WERI-Rb-1 (cell line): Measurements from ENCODE around the gene TULP4.
A peak's percentile ranks its signal among the peaks of the same experiment; 100 is the strongest.

Source experiments
- DNase-seq: peaks from one replicate; pipeline ENCODE4 v3.0.0-alpha.2; 2020
- H3K27ac ChIP-seq: fragments of 250-450 bp; sonication (Bioruptor Pico); 2 replicates; pipeline ENCODE4 v1.5.1; 2020; ENCODE audit warnings: mild to moderate bottlenecking, moderate library complexity
- H3K27me3 ChIP-seq: fragments of 250-450 bp; sonication (Bioruptor Pico); 2 replicates; pipeline ENCODE4 v1.5.1; 2021; ENCODE audit warnings: mild to moderate bottlenecking, low read depth, moderate library complexity; ENCODE audit not compliant: insufficient read depth, severe bottlenecking
- H3K36me3 ChIP-seq: fragments of 250-450 bp; sonication (Bioruptor Pico); 2 replicates; pipeline ENCODE4 v1.5.1; 2020; ENCODE audit warnings: mild to moderate bottlenecking, moderate library complexity
- H3K4me3 ChIP-seq: 2 replicates; pipeline ENCODE4 v1.5.1; 2011; ENCODE audit warnings: low read depth, mild to moderate bottlenecking, control low read depth, low read length
- H3K9me3 ChIP-seq: fragments of 250-450 bp; sonication (Bioruptor Pico); 2 replicates; pipeline ENCODE4 v1.5.1; 2021; ENCODE audit warnings: mild to moderate bottlenecking, moderate library complexity; ENCODE audit not compliant: severe bottlenecking
- CTCF ChIP-seq: IDR thresholded peaks from 2 replicates; pipeline ENCODE4 v1.5.1; 2011; ENCODE audit warnings: low read depth, mild to moderate bottlenecking, control low read depth, inconsistent platforms, low read length

The TULP4 gene

GRCh38 chr6:158539881-158540280 is 227.6 kb downstream of the TULP4 start:
- H3K4me3 ChIP-seq, result no peak overlapping the region
- no peaks in the 10 kb centered on the region for H3K9me3 ChIP-seq
- no peaks in the 10 kb centered on the region for H3K27me3 ChIP-seq
- TF ChIP-seq CTCF, result no peak
- DNase-seq, result no peak
- H3K27ac ChIP-seq, result no peak overlapping the region
- H3K36me3 ChIP-seq, result peaks cover 38% of the 10 kb centered on the region

DNA sequence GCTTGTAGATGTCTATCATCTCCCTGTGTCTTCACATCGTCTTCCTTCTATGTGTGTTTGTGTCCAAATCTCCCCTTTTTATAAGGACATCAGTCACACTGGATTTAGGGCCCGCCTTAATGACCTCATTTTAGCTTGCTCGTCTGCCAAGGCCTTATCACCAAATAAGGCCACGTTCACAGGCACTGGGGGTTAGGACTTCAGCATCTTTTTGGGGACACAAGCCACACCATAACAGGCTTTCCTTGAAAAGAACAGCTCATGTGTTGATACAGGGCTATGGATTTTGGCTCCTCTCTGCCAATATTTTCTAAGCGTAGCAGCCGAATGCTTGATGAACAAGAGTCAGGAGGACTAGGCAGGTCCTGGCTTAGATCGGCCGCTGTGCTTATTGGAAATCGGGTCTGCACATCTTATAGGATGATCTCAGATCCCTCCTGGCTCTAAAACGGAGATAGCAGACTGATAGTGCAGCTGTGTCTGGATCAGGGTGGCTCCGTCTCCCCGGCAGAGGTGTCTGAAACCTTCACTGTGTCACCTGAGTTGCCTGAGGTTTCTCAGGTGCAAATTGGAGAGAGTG is 231.4 kb downstream of the TULP4 start:
- Histone ChIP-seq H3K4me3 (no peak overlapping the region), H3K27ac (no peak overlapping the region), H3K36me3 (peaks cover 46% of the 10 kb centered on the region), H3K9me3 (no peaks in the 10 kb centered on the region), H3K27me3 (no peaks in the 10 kb centered on the region)
- DNase-seq, result no peak
- no peak for TF ChIP-seq CTCF

- DNase-seq, result no peak
- no peaks in the 10 kb centered on the region for H3K27me3 ChIP-seq
- no peaks in the 10 kb centered on the region for H3K9me3 ChIP-seq
- TF ChIP-seq CTCF, result no peak
- no peak overlapping the region for H3K4me3 ChIP-seq
- no peak overlapping the region for H3K27ac ChIP-seq
- H3K36me3 ChIP-seq, result peaks cover 48% of the 10 kb centered on the region
These were observed 232.2 kb downstream of the TULP4 start for GRCh38 chr6:158544428-158544827.

GRCh38 chr6:158545043-158545966 is 233.0 kb downstream of the TULP4 start:
- Histone ChIP-seq H3K36me3 (peaks cover 41% of the 10 kb centered on the region), H3K4me3 (no peak overlapping the region), H3K27ac (no peak overlapping the region), H3K27me3 (no peaks in the 10 kb centered on the region), H3K9me3 (no peaks in the 10 kb centered on the region)
- DNase-seq, result no peak
- TF ChIP-seq CTCF, result no peak

DNA sequence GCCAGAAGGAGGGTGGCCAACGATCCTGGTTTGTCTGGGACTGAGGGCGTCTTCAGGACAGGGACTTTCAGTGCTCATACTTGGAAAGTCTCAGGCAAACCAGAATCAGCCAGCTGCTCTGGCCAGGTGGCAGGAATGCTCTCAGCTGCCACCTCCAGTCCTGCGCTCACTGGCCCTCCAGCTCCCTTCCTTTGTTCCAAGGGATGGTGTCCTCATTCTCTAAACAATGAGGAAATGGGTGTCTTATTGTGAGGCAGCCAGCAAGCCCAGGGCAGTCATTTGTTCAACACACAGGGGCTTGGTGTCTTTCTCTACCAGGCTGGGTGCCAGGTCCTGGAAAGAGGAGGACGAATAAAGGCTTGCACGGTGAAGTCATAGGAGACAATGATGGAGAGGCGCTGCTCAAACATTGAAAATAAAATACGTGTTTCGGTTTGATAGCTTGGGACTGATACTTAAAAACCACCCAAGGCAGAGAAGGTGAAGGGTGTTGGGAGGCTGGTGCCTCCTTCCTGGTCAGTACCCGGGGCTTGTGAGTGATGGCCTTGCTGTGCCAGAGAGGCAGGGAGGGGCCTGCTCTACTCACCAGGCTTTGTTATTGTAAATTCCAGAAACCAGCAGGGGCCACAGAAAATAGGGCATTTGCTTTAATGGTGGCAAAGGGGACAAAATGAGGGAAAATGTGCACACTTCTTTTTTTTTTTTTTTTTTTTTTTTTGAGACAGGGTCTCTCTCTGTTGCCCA is 236.3 kb downstream of the TULP4 start:
- H3K4me3 ChIP-seq, result no peak overlapping the region
- no peaks in the 10 kb centered on the region for H3K27me3 ChIP-seq
- peak overlapping the region; percentile 66 for H3K27ac ChIP-seq
- H3K9me3 ChIP-seq, result no peaks in the 10 kb centered on the region
- TF ChIP-seq CTCF, result no peak
- peak; percentile 42 for DNase-seq
- H3K36me3 ChIP-seq, result peaks cover 26% of the 10 kb centered on the region
